ENCODE measurements around the gene C1QA. TPM values are rescaled to one million over a fixed set of nuclear protein-coding genes. Genes with fewer than 3 reads are reported as not detected.

C1QA gene
- total and polyA plus RNA-seq, 2 of the 4 experiments (the other 2 are of a cell fraction) = not detected

DNA sequence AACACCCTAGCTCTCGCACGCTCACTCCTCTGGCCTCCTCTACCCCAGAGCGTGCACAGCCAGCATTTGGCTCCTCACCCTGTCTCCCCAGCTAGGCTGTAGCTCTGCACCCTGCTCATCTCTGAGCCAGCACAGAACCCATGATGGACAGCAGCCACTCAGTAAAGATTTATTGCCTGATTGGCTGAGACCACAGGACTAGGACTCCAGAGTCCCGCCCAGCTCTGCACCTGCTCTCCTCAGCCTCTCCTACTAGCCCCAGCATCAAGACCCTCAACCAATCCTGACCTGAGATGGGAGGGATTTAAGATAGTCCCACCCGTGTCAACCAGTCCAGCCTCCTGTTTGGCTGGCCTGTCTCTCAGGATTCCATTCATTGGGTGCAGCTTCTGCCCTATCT is 25.9 kb downstream of the C1QA start:
- Histone ChIP-seq H3K18ac (ENCODE audit: low read depth, low read length) (no peak overlapping the region), H2BK15ac (ENCODE audit: low read depth, low read length) (no peak overlapping the region), H3K23ac (ENCODE audit: low read depth, low read length) (no peak overlapping the region), H3K27ac (ENCODE audit: insufficient read depth, low read length) (no peak overlapping the region), H3K27me3 (ENCODE audit: control insufficient read depth, insufficient read depth, low read length) (peaks cover 73% of the 10 kb centered on the region), H3K9me1 (ENCODE audit: insufficient read depth, low read length) (no peaks in the 10 kb centered on the region), H3K9ac (ENCODE audit: low read depth, low read length) (no peak overlapping the region), H2BK20ac (ENCODE audit: low read depth, low read length) (no peak overlapping the region), H4K8ac (ENCODE audit: low read depth in 2 of 2, low read length in 2 of 2) (no peak overlapping the region), H3K36me3 (ENCODE audit: control insufficient read depth, insufficient read depth, low read length) (no peaks in the 10 kb centered on the region), H3K4ac (ENCODE audit: low read depth, low read length) (no peak overlapping the region), H2BK120ac (ENCODE audit: low read depth, low read length) (no peak overlapping the region), H3K4me3 (ENCODE audit: insufficient read depth, low read depth, low read length) (no peak overlapping the region), H4K91ac (ENCODE audit: insufficient read depth, low read depth, low read length) (no peak overlapping the region), H3K9me3 (ENCODE audit: control insufficient read depth, insufficient read depth, low read length) (no peaks in the 10 kb centered on the region), H2AFZ (replicated peaks; ENCODE audit: low read length, poor library complexity) (no peak overlapping the region), H2AK9ac (replicated peaks; ENCODE audit: low read depth, low read length, poor library complexity) (no peak overlapping the region), H3K79me1 (ENCODE audit: low read depth in 1 of 2, low read length in 2 of 2) (no peaks in the 10 kb centered on the region), H2AK5ac (ENCODE audit: low read depth, low read length) (no peak overlapping the region), H3K4me1 (ENCODE audit: control insufficient read depth, insufficient read depth, low read length) (no peaks in the 10 kb centered on the region), H3K14ac (replicated peaks; ENCODE audit: low read depth, low read length) (no peak overlapping the region), H2BK5ac (ENCODE audit: low read depth, low read length, poor library complexity, severe bottlenecking) (no peak overlapping the region), H4K5ac (ENCODE audit: low read depth, low read length) (no peak overlapping the region), H4K20me1 (ENCODE audit: insufficient read depth, low read length) (no peaks in the 10 kb centered on the region), H3K4me2 (ENCODE audit: low read depth, low read length) (no peak overlapping the region), H3K56ac (ENCODE audit: extremely low read depth, insufficient read depth, low read length) (no peak overlapping the region)
- dilution Hi-C loops (cut with HindIII; ENCODE audit: low sequenced_read_pairs, unreplicated experiment) = no loop called here
- 69% methylated on average over 3 of the region's 5 CpGs; no CpG with 5 or more reads in 1 of the 2 experiments for WGBS, 2 experiments (ENCODE audit: extremely low coverage in 2 of 2, insufficient read length in 1 of 2)
- ATAC-seq (ENCODE audit: low read depth) = no peak
- ChIA-PET CTCF (no interaction called here), POLR2A (ENCODE audit: unreplicated experiment) (no interaction called here)
- TF ChIP-seq, protein P1, sequence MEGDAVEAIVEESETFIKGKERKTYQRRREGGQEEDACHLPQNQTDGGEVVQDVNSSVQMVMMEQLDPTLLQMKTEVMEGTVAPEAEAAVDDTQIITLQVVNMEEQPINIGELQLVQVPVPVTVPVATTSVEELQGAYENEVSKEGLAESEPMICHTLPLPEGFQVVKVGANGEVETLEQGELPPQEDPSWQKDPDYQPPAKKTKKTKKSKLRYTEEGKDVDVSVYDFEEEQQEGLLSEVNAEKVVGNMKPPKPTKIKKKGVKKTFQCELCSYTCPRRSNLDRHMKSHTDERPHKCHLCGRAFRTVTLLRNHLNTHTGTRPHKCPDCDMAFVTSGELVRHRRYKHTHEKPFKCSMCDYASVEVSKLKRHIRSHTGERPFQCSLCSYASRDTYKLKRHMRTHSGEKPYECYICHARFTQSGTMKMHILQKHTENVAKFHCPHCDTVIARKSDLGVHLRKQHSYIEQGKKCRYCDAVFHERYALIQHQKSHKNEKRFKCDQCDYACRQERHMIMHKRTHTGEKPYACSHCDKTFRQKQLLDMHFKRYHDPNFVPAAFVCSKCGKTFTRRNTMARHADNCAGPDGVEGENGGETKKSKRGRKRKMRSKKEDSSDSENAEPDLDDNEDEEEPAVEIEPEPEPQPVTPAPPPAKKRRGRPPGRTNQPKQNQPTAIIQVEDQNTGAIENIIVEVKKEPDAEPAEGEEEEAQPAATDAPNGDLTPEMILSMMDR (conservative IDR thresholded peaks at IDR 0.05; ENCODE audit: low read depth, low read length) = no peak
- TF ChIP-seq RFX5 (IDR thresholded peaks at IDR 0.05; ENCODE audit: low read depth, low read length) (no peak), POLR2A (IDR thresholded peaks at IDR 0.05; ENCODE audit: low read depth, low read length) (no peak), BHLHE40 (IDR thresholded peaks at IDR 0.05; ENCODE audit: low read depth, low read length) (no peak), MXI1 (IDR thresholded peaks at IDR 0.05; ENCODE audit: borderline replicate concordance, low read depth, low read length) (no peak), NFE2L2 (IDR thresholded peaks at IDR 0.05; ENCODE audit: low read depth, low read length) (no peak), FOS (IDR thresholded peaks at IDR 0.05; ENCODE audit: low read depth, low read length) (no peak)
- TF ChIP-seq, protein P2, sequence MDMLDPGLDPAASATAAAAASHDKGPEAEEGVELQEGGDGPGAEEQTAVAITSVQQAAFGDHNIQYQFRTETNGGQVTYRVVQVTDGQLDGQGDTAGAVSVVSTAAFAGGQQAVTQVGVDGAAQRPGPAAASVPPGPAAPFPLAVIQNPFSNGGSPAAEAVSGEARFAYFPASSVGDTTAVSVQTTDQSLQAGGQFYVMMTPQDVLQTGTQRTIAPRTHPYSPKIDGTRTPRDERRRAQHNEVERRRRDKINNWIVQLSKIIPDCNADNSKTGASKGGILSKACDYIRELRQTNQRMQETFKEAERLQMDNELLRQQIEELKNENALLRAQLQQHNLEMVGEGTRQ (IDR thresholded peaks at IDR 0.05; ENCODE audit: low read depth, low read length) = no peak
- TF ChIP-seq, protein P3, sequence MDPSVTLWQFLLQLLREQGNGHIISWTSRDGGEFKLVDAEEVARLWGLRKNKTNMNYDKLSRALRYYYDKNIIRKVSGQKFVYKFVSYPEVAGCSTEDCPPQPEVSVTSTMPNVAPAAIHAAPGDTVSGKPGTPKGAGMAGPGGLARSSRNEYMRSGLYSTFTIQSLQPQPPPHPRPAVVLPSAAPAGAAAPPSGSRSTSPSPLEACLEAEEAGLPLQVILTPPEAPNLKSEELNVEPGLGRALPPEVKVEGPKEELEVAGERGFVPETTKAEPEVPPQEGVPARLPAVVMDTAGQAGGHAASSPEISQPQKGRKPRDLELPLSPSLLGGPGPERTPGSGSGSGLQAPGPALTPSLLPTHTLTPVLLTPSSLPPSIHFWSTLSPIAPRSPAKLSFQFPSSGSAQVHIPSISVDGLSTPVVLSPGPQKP (IDR thresholded peaks at IDR 0.05; ENCODE audit: borderline replicate concordance, low read depth, low read length) = no peak
- in situ Hi-C loops (cut with MboI; ENCODE audit: low sequenced_read_pairs) = no loop called here
- no peak for DNase-seq
- intact Hi-C loops (cut with micrococcal nuclease) = loop anchor here (10.0 kb wide), 1 partner anchor 302 kb away; no protein-coding TSS in a partner anchor
- no TSS peak for BruUV-seq (replicated peaks)

Data from IMR-90 (cell line).